ENCODE results near the gene AIFM3.

The AIFM3 gene

GRCh38 chr22:20972933-20973577, 6.0 kb downstream of the AIFM3 start:
- TF ChIP-seq CTCF (conservative IDR thresholded peaks at IDR 0.05; ENCODE audit: control insufficient read depth, insufficient read depth, low read depth, low read length), result no peak
- no peak for DNase-seq (ENCODE audit: low read depth)
- no peak overlapping the region for H3K4me3 ChIP-seq (ENCODE audit: control insufficient read depth, low read depth, low read length)

GRCh38 chr22:20973634-20974286, 6.7 kb downstream of the AIFM3 start:
- DNase-seq (ENCODE audit: low read depth), result no peak
- H3K4me3 ChIP-seq (ENCODE audit: control insufficient read depth, low read depth, low read length), result no peak overlapping the region

GRCh38 chr22:20974336-20974955, 7.4 kb downstream of the AIFM3 start:
- TF ChIP-seq CTCF (conservative IDR thresholded peaks at IDR 0.05; ENCODE audit: control insufficient read depth, insufficient read depth, low read depth, low read length), result no peak
- no peak for DNase-seq (ENCODE audit: low read depth)
- H3K4me3 ChIP-seq (ENCODE audit: control insufficient read depth, low read depth, low read length), result no peak overlapping the region

More at GRCh38 chr22:20973634-20974286, 6.7 kb downstream of the AIFM3 start:
- no peak for TF ChIP-seq CTCF (conservative IDR thresholded peaks at IDR 0.05; ENCODE audit: control insufficient read depth, insufficient read depth, low read depth, low read length)

- no peak for TF ChIP-seq CTCF (conservative IDR thresholded peaks at IDR 0.05; ENCODE audit: control insufficient read depth, insufficient read depth, low read depth, low read length)
- no peak for DNase-seq (ENCODE audit: low read depth)
- no peak overlapping the region for H3K4me3 ChIP-seq (ENCODE audit: control insufficient read depth, low read depth, low read length)
These were observed 8.7 kb downstream of the AIFM3 start for GRCh38 chr22:20975541-20976290.

- H3K4me3 ChIP-seq (ENCODE audit: control insufficient read depth, low read depth, low read length), result no peak overlapping the region
- no peak for TF ChIP-seq CTCF (conservative IDR thresholded peaks at IDR 0.05; ENCODE audit: control insufficient read depth, insufficient read depth, low read depth, low read length)
These were observed 9.3 kb downstream of the AIFM3 start for GRCh38 chr22:20976291-20976877.

GRCh38 chr22:20977019-20977418, 10.0 kb downstream of the AIFM3 start:
- DNase-seq (ENCODE audit: low read depth), result no peak
- no peak overlapping the region for H3K4me3 ChIP-seq (ENCODE audit: control insufficient read depth, low read depth, low read length)
- TF ChIP-seq CTCF (conservative IDR thresholded peaks at IDR 0.05; ENCODE audit: control insufficient read depth, insufficient read depth, low read depth, low read length), result no peak

More at GRCh38 chr22:20976291-20976877, 9.3 kb downstream of the AIFM3 start:
- DNase-seq (ENCODE audit: low read depth), result no peak
